GM18502 (cell line): Measurements from ENCODE around the gene MYL2.
"Not testable (repeated sequence)": the region's sequence is repeated elsewhere in the genome, so short reads cannot be mapped to it uniquely, and the experiment has no call there.

Experiments used
- ATAC-seq: cut with Tn5 transposase; IDR thresholded peaks from one replicate; pipeline ENCODE4 v1.9.1; 2021; ENCODE audit warnings: mild to moderate bottlenecking; ENCODE audit not compliant: unreplicated experiment, poor library complexity

MYL2 gene

GRCh38 chr12:110920324-110920910, at the start of gene MYL2:
Gene MYL2, minus strand, starts transcription at chr12:110920579. Its CDS starts 50 bp downstream, at chr12:110920529.
- no peak for ATAC-seq

DNA sequence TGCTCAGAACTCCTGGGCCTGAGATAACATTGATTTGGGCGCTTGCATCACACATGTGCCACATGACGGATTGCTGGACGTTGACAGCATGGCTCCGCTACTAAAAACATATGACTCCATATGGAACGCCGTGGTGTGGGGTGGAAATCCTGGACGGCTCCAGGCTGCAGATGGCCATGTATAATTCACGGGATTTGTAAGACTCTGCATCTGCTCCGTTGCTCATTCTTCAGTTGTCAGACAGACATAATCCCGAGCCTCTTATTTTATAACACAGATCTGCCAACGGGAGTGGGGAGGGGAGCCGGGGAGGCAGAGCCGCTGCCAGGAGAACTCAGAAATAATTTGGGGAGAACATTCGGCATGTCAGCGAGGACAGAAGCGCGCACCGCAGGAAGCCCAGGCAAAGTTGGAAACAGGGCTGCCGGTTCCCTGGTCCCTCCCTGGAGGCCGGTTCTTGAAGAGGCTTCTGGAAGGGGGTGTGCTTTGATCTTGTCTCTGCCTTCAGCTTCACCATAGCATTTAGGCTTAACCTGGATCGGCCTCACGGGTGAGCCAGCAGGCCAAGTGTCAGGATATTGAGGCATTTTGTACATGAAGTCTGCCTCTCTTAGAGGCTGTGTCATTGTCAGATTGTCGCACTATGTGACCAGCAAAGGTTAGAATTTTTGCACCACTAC, 45.8 kb upstream of the MYL2 start:
- ATAC-seq, result no peak

DNA sequence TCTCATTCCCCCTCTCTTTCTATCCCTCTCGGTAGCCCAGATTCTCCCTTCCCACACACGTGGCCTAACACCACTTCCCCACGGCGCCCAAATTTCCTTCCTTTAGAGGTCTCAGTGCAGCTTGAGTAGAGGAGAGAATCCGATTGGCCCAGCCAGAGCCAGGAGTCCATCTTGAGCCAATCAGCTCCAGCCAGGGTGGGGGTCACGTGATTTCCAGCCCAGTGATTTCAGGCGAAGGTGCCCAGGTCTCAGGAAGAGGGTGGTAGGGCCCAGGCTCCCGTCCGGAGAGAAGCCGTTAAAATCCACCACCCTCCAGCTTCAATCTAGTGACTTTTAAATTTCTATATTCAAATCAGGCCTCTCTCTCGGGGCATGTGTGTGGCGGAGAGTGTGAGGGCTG, 45.2 kb upstream of the MYL2 start:
- ATAC-seq, result no peak

GRCh38 chr12:110960795-110961194, 40.4 kb upstream of the MYL2 start:
- ATAC-seq, result no peak

- ATAC-seq, result no peak
These were observed 37.3 kb upstream of the MYL2 start for GRCh38 chr12:110957652-110958051.

GRCh38 chr12:110957159-110957558, 36.8 kb upstream of the MYL2 start:
- ATAC-seq, result no peak

DNA sequence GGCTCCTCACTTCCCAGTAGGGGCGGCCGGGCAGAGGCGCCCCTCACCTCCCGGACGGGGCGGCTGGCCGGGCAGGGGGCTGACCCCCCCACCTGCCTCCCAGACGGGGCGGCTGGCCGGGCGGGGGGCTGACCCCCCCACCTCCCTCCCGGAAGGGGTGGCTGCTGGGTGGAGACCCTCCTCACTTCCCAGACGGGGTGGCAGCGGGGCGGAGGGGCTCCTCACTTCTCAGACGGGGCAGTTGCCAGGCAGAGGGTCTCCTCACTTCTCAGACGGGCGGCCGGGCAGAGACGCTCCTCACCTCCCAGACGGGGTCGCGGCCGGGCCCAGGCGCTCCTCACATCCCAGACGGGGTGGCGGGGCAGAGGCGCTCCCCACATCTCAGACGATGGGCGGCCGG, 30.5 kb upstream of the MYL2 start:
- ATAC-seq, result not testable (repeated sequence)

DNA sequence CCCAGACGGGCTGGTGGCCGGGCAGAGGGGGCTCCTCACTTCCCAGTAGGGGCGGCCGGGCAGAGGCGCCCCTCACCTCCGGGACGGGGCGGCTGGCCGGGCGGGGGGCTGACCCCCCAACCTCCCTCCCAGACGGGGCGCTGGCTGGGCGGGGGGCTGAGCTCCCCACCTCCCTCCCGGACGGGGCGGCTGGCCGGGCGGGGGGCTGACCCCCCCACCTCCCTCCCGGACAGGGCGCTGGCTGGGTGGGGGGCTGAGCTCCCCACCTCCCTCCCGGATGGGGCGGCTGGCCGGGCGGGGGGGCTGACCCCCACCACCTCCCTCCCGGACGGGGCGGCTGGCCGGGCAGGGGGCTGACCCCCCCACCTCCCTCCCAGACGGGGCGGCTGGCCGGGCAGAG, 30.1 kb upstream of the MYL2 start:
- not testable (repeated sequence) for ATAC-seq

- no peak for ATAC-seq
These were observed 27.7 kb upstream of the MYL2 start for GRCh38 chr12:110948041-110948440.

DNA sequence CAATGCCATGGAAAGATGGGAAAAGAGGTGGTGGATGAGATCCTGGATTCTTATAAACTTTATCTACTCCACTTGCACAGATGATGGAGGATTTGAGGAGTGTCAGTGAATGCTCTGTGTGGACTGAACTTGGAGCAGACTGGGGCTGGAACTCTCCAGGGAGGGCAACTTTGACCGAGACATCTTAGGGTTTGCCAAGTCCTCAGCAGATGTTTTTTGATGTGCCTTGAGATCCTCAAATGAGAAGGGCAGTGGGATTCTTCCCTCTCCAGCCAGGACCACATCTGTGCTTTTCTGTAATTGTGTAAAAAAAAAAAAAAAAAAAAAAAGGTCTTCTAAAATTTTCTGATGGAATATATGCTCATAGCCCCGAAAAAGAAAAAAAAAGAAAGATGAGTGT, 23.0 kb upstream of the MYL2 start:
- no peak for ATAC-seq

DNA sequence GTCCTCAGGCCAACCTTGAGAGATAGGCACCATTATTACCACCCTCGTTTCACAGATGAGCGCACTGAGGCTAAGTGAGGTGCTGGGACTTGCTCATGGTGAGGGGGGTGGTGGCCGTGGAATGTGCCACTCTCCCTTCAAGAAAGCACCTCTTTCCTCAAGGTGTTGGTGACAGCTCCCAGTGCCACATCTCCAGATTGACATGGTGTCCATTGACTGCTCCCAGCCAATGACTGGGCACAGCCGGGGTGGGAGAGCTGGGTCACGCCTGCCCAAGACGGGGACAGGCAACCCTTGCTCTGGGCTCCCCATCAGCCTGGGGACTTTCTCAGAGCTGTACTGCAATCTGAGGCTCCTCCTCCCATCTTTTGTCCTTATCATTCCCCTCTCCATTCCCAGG, 21.0 kb upstream of the MYL2 start:
- no peak for ATAC-seq

- ATAC-seq, result no peak
These were observed 20.6 kb upstream of the MYL2 start for GRCh38 chr12:110940933-110941332.

- ATAC-seq, result no peak
These were observed 19.9 kb upstream of the MYL2 start for GRCh38 chr12:110940296-110940695.

GRCh38 chr12:110937104-110937641, 16.8 kb upstream of the MYL2 start:
- no peak for ATAC-seq

GRCh38 chr12:110936367-110937103, 16.2 kb upstream of the MYL2 start:
- no peak for ATAC-seq

- ATAC-seq, result no peak
These were observed 15.2 kb upstream of the MYL2 start for GRCh38 chr12:110935588-110935987.

- no peak for ATAC-seq
These were observed 13.9 kb upstream of the MYL2 start for GRCh38 chr12:110934093-110934852.

DNA sequence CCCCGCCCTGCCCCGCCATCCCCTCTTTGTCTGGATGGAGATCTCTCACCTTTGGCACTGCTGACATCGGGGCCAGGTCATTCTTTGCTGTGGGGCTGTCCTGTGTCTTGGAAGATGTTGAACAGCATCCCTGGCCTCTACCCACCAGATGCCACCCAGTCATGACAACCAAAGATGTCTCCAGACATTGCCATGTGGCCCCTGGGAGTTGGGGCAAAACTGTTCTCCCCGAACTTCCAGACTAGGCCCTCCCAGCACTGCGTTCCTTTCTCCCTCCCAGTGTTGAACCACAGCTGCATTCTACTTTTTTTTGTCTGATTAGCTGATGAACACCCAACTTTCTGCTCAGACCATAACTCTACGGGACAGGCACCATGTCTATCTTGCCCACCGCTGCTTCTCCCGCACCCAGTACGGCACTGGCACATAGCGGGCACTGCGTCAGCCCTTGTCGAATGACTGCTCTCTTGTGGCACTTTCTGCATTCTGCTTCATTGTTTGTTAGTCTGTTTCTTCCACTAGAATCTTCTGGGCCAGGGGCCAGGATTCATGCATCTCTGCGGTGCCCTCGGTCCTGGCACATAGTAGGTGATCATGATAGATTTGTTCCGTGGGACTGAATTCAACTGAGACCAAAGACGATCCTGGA, 13.1 kb upstream of the MYL2 start:
- ATAC-seq, result no peak

DNA sequence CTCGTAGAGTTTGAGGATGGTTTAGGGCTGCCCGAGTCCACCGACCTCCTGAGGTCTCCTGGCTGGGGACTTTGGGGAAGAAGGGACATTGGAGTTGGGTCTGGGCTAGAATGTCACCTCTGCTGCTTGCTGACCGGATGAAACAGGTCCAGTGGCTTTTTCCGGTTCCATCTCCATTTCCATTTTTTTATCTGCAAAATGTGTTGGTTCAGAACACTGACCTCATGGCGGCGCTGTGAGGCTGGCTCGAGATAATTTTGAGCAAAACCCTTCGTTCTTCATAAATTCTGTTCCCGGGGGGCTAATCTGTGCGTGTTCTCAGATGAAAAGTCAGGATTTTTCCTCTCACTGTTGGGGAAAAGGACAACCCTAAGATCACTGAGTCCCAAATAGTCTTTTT, 11.7 kb upstream of the MYL2 start:
- no peak for ATAC-seq

- no peak for ATAC-seq
These were observed 10.9 kb upstream of the MYL2 start for GRCh38 chr12:110931315-110931728.
